NCI-H2081 treated with DMSO at 0.1 percent for 48 hours (cell line): ENCODE results near the gene PTGDR.

Experiments used
- DNase-seq: peaks from one replicate; lab custom pipeline; 2025; lab: John Stamatoyannopoulos, UW

Gene PTGDR

DNA sequence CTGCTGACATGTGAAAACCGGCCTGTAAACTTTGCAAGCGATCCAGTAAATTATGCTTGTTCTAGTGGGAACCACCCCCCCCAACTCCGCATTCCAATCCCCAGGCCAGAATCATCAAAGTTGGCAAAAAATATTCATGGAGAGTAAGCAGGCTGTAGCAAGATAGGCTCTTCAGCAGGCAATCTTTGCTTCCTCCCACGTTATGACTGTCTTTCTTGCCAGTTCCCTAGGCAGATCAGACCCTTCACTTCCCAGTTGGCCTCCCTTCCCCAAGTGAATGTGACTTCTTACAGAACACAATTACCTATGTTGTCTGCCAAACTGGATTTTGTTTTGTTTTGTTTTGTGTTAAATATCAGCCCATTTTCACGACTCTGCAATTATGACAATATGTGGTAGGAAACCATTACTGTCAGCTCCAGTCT is 45.4 kb downstream of the PTGDR start:
- no peak for DNase-seq

DNA sequence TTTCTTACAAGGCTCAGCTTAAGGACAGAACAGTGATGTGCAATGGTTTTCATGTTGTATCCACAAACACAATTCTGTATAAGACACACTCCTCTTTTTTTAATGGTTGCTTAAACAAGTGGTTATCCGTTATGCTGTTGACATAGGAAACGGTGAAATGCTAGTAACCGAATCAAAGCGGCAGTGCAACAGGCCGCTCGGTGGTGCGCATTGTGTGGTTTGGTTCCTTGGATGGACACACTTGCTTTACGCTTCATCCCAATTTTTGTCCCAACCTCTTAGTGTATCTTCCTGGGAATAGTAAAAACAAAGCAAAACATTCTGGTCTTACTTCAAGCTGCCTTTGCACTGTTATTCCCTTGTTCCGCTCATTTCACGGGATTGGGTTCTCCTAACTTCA is 46.0 kb downstream of the PTGDR start:
- no peak for DNase-seq

DNA sequence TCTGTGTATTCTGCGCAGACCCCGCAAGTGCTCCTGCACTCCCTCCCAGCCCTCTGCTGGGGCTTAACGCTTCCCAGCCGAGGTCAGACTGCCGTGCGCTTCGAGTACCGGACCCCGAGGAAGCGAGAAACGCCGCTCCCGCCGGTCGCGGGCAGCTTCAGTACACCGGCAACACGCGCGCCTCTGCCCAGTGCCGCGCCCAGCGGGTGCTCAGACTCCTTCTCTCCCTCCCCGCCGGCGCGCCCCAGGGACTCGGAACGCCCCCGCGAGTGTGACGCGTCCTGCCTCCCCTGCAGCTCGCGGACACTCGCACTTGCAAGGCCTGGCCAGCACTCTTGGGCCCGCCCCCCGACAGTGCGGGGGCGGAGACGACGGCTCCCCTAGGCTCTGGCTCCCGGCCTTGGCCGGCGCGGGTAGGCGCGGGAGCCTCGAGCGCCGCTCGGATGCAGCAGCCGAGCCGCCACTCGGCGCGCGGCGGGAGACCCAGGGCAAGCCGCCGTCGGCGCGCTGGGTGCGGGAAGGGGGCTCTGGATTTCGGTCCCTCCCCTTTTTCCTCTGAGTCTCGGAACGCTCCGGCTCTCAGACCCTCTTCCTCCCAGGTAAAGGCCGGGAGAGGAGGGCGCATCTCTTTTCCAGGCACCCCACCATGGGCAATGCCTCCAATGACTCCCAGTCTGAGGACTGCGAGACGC is 46.6 kb downstream of the PTGDR start, which contains the start of gene PTGER2:
PTGER2 (plus strand) TSS at position 410 of the 692 bp plus-strand sequence; CDS start at position 647, 237 bp downstream.
- DNase-seq: no peak

DNA sequence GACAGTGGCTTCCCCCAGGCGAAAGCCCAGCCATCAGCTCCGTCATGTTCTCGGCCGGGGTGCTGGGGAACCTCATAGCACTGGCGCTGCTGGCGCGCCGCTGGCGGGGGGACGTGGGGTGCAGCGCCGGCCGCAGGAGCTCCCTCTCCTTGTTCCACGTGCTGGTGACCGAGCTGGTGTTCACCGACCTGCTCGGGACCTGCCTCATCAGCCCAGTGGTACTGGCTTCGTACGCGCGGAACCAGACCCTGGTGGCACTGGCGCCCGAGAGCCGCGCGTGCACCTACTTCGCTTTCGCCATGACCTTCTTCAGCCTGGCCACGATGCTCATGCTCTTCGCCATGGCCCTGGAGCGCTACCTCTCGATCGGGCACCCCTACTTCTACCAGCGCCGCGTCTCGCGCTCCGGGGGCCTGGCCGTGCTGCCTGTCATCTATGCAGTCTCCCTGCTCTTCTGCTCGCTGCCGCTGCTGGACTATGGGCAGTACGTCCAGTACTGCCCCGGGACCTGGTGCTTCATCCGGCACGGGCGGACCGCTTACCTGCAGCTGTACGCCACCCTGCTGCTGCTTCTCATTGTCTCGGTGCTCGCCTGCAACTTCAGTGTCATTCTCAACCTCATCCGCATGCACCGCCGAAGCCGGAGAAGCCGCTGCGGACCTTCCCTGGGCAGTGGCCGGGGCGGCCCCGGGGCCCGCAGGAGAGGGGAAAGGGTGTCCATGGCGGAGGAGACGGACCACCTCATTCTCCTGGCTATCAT is 47.3 kb downstream of the PTGDR start:
- no peak for DNase-seq

DNA sequence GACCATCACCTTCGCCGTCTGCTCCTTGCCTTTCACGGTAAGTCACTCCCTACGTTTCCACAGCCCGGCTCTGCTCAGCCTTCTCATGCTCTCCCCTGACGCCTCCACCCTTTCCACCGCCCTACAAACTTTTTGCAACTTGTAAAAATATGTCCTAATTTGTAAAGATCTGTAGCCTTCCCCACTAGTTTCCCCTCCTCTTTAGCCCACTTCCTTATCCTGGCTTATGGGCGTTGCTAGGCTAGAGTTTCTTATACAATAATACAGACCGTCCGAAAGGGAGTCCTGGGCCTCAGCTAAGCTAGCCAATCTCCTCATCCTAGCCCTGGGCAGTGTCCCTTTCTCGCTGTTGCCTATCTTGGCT is 47.8 kb downstream of the PTGDR start:
- no peak for DNase-seq

DNA sequence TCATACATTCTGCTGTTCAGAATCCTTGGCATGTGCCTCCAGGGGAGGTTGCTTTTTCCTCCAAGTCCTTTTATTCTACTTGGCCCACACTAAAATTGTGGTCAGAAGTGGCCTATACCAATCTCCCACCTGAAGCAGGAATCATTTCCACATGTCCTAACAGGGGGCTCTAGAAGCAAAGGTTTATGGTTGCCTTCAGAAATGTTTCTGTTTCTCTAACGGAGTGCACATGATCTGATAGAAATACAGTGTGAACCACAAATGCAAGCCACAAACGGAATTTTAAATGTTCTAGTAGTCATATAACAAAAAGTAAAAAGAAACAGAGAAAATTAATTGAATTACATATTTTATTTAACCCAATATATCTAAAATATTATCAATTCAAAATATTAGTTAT is 50.6 kb downstream of the PTGDR start:
- no peak for DNase-seq

DNA sequence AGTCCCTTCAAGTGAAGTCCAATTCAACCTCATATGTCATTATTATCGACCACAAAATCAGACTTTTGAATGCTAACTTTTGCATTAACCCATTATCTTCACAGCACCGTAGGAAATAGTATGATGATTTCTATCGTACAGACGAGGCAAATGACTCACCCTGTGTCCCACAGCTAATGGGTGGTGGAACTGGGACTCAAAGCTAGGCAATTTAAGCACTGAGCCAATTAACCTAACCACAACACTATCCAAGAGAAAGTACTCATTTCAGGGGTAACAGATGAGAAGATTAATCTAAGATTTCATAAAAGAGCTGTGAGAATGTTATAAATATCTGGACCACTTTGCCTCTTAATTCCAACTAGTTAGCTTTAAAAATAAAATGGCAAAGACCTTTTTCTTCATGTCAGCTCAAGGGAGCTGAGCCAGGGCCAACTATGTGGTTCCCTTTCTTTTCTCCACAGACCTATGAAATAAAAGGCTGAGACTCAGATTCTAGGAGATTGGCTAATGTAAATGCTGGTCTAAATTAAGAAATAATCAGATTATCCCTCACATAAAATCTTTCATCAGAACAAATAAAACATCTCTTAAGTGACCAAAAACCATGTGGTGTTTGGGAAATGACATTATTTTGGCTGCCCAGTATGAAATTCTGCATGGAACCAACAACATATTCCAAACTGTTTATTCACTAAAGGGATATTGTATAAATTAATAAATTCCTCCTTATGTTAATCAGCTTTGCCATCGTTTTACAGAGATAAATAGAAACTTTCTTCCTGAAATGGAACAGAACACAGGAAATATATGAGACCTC is 51.5 kb downstream of the PTGDR start:
- no peak for DNase-seq

DNA sequence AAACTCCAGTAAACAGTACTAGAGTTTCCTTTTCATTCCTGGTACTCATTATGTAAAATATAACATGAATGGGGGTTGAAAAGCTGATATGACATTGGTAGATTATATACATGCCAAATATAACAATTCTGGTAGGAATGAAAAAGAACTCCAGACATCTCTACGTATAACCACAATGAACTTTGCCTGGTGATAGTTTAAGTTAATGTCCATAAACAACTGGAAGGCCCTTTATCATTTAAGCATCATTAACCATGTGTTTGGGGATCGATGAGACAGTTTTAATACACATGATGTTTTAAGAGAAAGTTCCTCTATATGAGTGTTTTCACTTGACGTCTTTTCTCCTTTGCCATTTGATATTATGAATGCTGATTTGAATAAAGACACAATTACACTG is 52.4 kb downstream of the PTGDR start:
- DNase-seq: no peak

DNA sequence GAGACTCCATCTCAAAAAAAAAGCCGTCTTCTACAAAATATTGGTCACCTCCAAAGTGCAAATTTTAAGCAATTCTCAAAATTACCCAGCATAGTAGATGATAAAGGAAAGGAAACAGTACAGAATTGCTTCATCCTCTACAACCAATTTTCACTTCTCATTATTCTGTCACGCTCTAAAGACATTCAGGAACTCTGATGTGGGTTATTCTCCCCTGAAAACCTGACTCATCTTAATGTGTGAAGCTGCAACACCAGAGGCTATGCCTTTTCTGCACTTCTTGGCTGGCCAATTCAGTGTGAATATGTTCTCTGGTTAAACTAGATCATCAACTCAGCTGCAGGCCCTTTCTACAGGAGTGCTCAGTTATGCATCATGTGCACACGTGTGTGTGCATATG is 57.6 kb downstream of the PTGDR start:
- DNase-seq: no peak

DNA sequence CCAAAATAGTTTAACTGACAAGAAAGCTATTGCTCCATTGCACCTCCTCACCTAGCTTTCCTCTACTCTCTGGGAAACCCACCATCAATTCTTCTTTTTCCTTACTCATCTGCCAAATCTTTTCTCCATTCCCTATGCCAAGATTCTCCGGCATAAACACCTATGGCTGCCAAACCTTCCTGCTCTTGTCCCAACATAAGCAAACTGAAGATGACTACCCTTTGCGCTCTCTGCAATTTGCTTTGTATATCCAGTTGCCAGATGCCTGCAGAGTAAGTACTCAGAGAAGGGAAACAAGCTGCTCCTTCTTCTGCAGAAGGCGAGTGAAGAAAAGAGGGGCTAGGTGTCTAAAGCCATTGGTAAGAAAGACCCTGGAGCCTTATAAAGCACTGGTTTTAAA is 58.1 kb downstream of the PTGDR start:
- no peak for DNase-seq
